ENCODE measurements around the gene SUGT1. TPM values are rescaled to one million over a fixed set of nuclear protein-coding genes. Genes with fewer than 3 reads are reported as not detected.
A peak's percentile ranks its signal among the peaks of the same experiment; 100 is the strongest.

SUGT1 gene
- total and polyA plus RNA-seq, 2 of the 13 experiments (the other 11 are each of a cell fraction or from before 2014, with no cell fraction given): 23.1 to 71.2 TPM

DNA sequence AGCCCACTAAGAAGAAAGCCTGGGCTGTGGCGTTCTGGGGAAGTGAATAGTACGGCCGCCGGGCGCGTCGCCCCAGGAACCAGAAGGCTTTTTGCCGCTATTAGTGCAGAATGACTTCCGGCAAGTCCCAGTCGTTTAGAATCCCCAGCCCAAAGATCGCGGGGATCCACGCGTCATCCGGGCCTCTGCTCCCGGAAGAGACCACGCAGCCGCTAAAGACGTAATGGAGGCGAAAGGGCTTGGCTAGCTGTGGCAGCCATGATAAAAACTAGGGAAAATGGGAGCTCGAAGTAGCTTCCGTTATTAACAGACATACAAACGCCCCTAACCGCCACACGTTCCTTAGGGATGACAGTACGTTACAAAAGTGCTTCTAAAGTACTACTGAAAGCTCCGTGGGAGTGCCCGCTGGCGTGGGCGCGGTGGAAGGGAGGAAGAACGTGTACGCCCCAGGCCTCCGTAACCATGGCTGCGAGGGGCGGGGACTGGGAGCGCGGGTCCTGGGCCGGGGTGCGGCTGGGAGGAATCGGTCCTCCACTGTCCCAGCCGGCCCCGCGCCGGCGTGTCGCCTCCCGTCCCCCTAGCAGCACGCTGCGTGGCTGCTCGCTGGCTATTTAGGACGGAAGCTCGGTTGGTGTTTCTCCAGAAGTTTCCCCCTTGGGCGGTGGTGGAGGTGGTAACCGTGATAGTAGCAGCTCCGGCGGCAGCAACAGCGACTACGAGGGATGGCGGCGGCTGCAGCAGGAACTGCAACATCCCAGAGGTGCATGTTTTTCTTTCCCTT, at the start of gene SUGT1 (continued):
- TF ChIP-seq NFATC3 (CRISPR knock-in tag; IDR thresholded peaks at IDR 0.05) (no peak), FOXK2 (IDR thresholded peaks at IDR 0.05) (peak; percentile 62), ZNF607 (CRISPR knock-in tag; IDR thresholded peaks at IDR 0.05; ENCODE audit: borderline replicate concordance) (no peak; the same call in 1 of the 2 replicates), FOSL2 (CRISPR knock-in tag; IDR thresholded peaks at IDR 0.05) (peak; percentile 59), ZFP36L1 (CRISPR knock-in tag; IDR thresholded peaks at IDR 0.05) (peak; percentile 16; the same call in 1 of the 2 replicates), PITX1 (CRISPR knock-in tag; IDR thresholded peaks at IDR 0.05) (peak; percentile 43; the same call in 1 of the 2 replicates), AGO2 (optimal IDR thresholded peaks at IDR 0.05; ENCODE audit: low read depth, low read length) (peak; percentile 75), GABPB1 (CRISPR knock-in tag; IDR thresholded peaks at IDR 0.05) (peak; percentile 94), ZNF891 (CRISPR knock-in tag; IDR thresholded peaks at IDR 0.05) (0 out of 2 replicates have a peak, but pooled peaks have one; percentile 17), ZNF749 (CRISPR knock-in tag; IDR thresholded peaks at IDR 0.05; ENCODE audit: borderline replicate concordance) (0 out of 2 replicates have a peak, but pooled peaks have one; percentile 19), PPARG (CRISPR knock-in tag; conservative IDR thresholded peaks at IDR 0.05) (peak; percentile 73), RXRA (CRISPR knock-in tag; IDR thresholded peaks at IDR 0.05) (0 out of 2 replicates have a peak, but pooled peaks have one; percentile 12), PAX8 (CRISPR knock-in tag; IDR thresholded peaks at IDR 0.05; ENCODE audit: borderline replicate concordance) (0 out of 2 replicates have a peak, but pooled peaks have one; percentile 8), ZNF101 (CRISPR knock-in tag; IDR thresholded peaks at IDR 0.05; ENCODE audit: borderline replicate concordance, low read depth) (peak; percentile 28; the same call in 1 of the 2 replicates), YEATS4 (CRISPR knock-in tag; IDR thresholded peaks at IDR 0.05; ENCODE audit: borderline replicate concordance) (peak; percentile 98), DNMT1 (CRISPR knock-in tag; IDR thresholded peaks at IDR 0.05) (no peak), ZNF563 (CRISPR knock-in tag; IDR thresholded peaks at IDR 0.05) (peak; percentile 75), ZNF589 (CRISPR knock-in tag; conservative IDR thresholded peaks at IDR 0.05) (0 out of 2 replicates have a peak, but pooled peaks have one; percentile 34), ZNF616 (CRISPR knock-in tag; IDR thresholded peaks at IDR 0.05; ENCODE audit: low read depth) (no peak), POGZ (CRISPR knock-in tag; IDR thresholded peaks at IDR 0.05) (peak; percentile 83), YEATS2 (CRISPR knock-in tag; IDR thresholded peaks at IDR 0.05; ENCODE audit: borderline replicate concordance) (peak; percentile 95), PTBP1 (IDR thresholded peaks at IDR 0.05; ENCODE audit: low read depth, low read length, poor library complexity, severe bottlenecking) (no peak), NFYB (CRISPR knock-in tag; IDR thresholded peaks at IDR 0.05) (no peak), NCOA5 (CRISPR knock-in tag; IDR thresholded peaks at IDR 0.05) (no peak)
- TF ChIP-seq, protein P1, sequence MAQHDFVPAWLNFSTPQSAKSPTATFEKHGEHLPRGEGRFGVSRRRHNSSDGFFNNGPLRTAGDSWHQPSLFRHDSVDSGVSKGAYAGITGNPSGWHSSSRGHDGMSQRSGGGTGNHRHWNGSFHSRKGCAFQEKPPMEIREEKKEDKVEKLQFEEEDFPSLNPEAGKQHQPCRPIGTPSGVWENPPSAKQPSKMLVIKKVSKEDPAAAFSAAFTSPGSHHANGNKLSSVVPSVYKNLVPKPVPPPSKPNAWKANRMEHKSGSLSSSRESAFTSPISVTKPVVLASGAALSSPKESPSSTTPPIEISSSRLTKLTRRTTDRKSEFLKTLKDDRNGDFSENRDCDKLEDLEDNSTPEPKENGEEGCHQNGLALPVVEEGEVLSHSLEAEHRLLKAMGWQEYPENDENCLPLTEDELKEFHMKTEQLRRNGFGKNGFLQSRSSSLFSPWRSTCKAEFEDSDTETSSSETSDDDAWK (CRISPR knock-in tag; IDR thresholded peaks at IDR 0.05): no peak
- TF ChIP-seq, protein P2, sequence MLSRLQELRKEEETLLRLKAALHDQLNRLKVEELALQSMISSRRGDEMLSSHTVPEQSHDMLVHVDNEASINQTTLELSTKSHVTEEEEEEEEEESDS (CRISPR knock-in tag; IDR thresholded peaks at IDR 0.05; ENCODE audit: borderline replicate concordance): 0 out of 2 replicates have a peak, but pooled peaks have one; percentile 46
- TF ChIP-seq, protein P3, sequence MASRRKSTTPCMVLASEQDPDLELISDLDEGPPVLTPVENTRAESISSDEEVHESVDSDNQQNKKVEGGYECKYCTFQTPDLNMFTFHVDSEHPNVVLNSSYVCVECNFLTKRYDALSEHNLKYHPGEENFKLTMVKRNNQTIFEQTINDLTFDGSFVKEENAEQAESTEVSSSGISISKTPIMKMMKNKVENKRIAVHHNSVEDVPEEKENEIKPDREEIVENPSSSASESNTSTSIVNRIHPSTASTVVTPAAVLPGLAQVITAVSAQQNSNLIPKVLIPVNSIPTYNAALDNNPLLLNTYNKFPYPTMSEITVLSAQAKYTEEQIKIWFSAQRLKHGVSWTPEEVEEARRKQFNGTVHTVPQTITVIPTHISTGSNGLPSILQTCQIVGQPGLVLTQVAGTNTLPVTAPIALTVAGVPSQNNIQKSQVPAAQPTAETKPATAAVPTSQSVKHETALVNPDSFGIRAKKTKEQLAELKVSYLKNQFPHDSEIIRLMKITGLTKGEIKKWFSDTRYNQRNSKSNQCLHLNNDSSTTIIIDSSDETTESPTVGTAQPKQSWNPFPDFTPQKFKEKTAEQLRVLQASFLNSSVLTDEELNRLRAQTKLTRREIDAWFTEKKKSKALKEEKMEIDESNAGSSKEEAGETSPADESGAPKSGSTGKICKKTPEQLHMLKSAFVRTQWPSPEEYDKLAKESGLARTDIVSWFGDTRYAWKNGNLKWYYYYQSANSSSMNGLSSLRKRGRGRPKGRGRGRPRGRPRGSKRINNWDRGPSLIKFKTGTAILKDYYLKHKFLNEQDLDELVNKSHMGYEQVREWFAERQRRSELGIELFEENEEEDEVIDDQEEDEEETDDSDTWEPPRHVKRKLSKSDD (CRISPR knock-in tag; IDR thresholded peaks at IDR 0.05; ENCODE audit: low read depth): peak; percentile 72
